Breast epithelium (tissue), 4 donors: ENCODE measurements around the gene KRT12. TPM values are rescaled to one million over a fixed set of nuclear protein-coding genes. Genes with fewer than 3 reads are reported as not detected.

Experiments
- DNase-seq, 2 donors: peaks; one replicate each; pipeline ENCODE4 v3.0.0-alpha.2; 2019; ENCODE audit warnings: low spot score in 2 of 2
- H3K27ac ChIP-seq, 2 donors: fragments of 200-600 bp; sonication (generic) in 1 of 2; one replicate each; pipeline ENCODE4 v1.5.1; 2016 to 2019; ENCODE audit warnings: mild to moderate bottlenecking in 1 of 2
- H3K27me3 ChIP-seq, 2 donors: fragments of 200-600 bp; sonication (generic) in 1 of 2; one replicate each; pipeline versions ENCODE4 v1.5.1 to v1.6.0; 2017 to 2019; ENCODE audit warnings: control low read depth in 1 of 2, mild to moderate bottlenecking in 1 of 2
- H3K36me3 ChIP-seq: fragments of 200-600 bp; one replicate; pipeline ENCODE4 v1.5.1; 2019
- H3K4me1 ChIP-seq, 2 donors: fragments of 200-600 bp; sonication (generic); one replicate each; pipeline ENCODE4 v1.5.1; 2016 to 2019; ENCODE audit warnings: control low read depth in 1 of 2
- H3K4me3 ChIP-seq, 3 donors: fragments of 200-600 bp; sonication (generic); 1 replicate in 2 of 3; 2 replicates in 1 of 3; pipeline ENCODE4 v1.5.1; 2016 to 2019; ENCODE audit warnings: mild to moderate bottlenecking in 3 of 3, moderate library complexity in 2 of 3
- H3K9me3 ChIP-seq, 2 donors: fragments of 200-600 bp; sonication (generic) in 1 of 2; one replicate each; pipeline ENCODE4 v1.5.1; 2016 to 2019; ENCODE audit warnings: control low read depth in 1 of 2
- CTCF ChIP-seq, 3 donors: fragments of 450-650 bp; IDR thresholded peaks; one replicate each; pipeline ENCODE4 v1.5.1; 2016 to 2017; ENCODE audit warnings: antibody characterized with exemption in 3 of 3, mild to moderate bottlenecking in 3 of 3, moderate library complexity in 3 of 3
- POLR2A ChIP-seq: fragments of 450-650 bp; IDR thresholded peaks from one replicate; pipeline ENCODE4 v1.6.1; 2016; ENCODE audit warnings: antibody characterized with exemption, mild to moderate bottlenecking, moderate library complexity
- POLR2AphosphoS5 ChIP-seq, 3 donors: sonication (generic); formaldehyde crosslinking; IDR thresholded peaks; one replicate each; pipeline ENCODE4 v1.6.1; 2017; ENCODE audit warnings: antibody characterized with exemption in 3 of 3
- intact Hi-C: fragments of 100-400 bp; cut with DNase I; formaldehyde crosslinking; loops from one replicate; pipeline ENCODE4 v1.15.1; 2023; ENCODE audit warnings: low total_unique reads
- total RNA-seq, 3 donors: library from RNA; depleted of rRNA; stranded (reverse); fragments of >200 nt; gene quantifications; one replicate each; pipeline ENCODE4 v1.1.0, GENCODE V29; 2016

KRT12 gene
- total RNA-seq, 3 donors from 2014 or later = not detected

GRCh38 chr17:40821536-40821935 lies 45.5 kb downstream of the KRT12 start:
- Histone ChIP-seq H3K27ac (no peak overlapping the region), H3K9me3 (no peaks in the 10 kb centered on the region), H3K4me1 (no peaks in the 10 kb centered on the region), H3K4me3 (no peak overlapping the region), H3K36me3 (no peaks in the 10 kb centered on the region), H3K27me3 (no peaks in the 10 kb centered on the region)
- intact Hi-C loops = no loop called here
- no peak for TF ChIP-seq POLR2AphosphoS5 (IDR thresholded peaks at IDR 0.05)
- TF ChIP-seq CTCF (IDR thresholded peaks at IDR 0.05) = no peak
- no peak for TF ChIP-seq POLR2A
- no peak for DNase-seq

- Histone ChIP-seq H3K36me3 (no peaks in the 10 kb centered on the region), H3K27me3 (no peaks in the 10 kb centered on the region), H3K9me3 (no peaks in the 10 kb centered on the region), H3K4me1 (no peaks in the 10 kb centered on the region), H3K27ac (no peak overlapping the region), H3K4me3 (peak overlapping the region in 1 of 3 donors; percentile 82)
- no peak for DNase-seq
- intact Hi-C loops = no loop called here
- no peak for TF ChIP-seq POLR2AphosphoS5 (IDR thresholded peaks at IDR 0.05)
These were observed 46.7 kb downstream of the KRT12 start for GRCh38 chr17:40820228-40820838.

GRCh38 chr17:40819528-40820125 lies 47.4 kb downstream of the KRT12 start:
- Histone ChIP-seq H3K27me3 (no peaks in the 10 kb centered on the region), H3K36me3 (no peaks in the 10 kb centered on the region), H3K4me3 (peak overlapping the region; percentile 67 to 82 (median 75)), H3K9me3 (no peaks in the 10 kb centered on the region), H3K4me1 (no peaks in the 10 kb centered on the region), H3K27ac (peak overlapping the region; percentile 90 to 97)
- no peak for DNase-seq
- intact Hi-C loops = no loop called here
- TF ChIP-seq CTCF (IDR thresholded peaks at IDR 0.05) = no peak
- no peak for TF ChIP-seq POLR2A
- TF ChIP-seq POLR2AphosphoS5 (IDR thresholded peaks at IDR 0.05) = no peak

GRCh38 chr17:40818733-40819527 lies 48.1 kb downstream of the KRT12 start:
- H3K4me1 ChIP-seq = no peaks in the 10 kb centered on the region
- no peaks in the 10 kb centered on the region for H3K9me3 ChIP-seq
- no peaks in the 10 kb centered on the region for H3K36me3 ChIP-seq
- H3K4me3 ChIP-seq = peak overlapping the region; percentile 67 to 82 (median 75)
- DNase-seq = peak; percentile 68 to 83
- peak overlapping the region; percentile 90 to 97 for H3K27ac ChIP-seq
- TF ChIP-seq POLR2A = peak; percentile 18
- TF ChIP-seq CTCF (IDR thresholded peaks at IDR 0.05) = no peak
- peak in 1 of 3 donors; percentile 63 for TF ChIP-seq POLR2AphosphoS5 (IDR thresholded peaks at IDR 0.05)
- intact Hi-C loops = no loop called here
- no peaks in the 10 kb centered on the region for H3K27me3 ChIP-seq

GRCh38 chr17:40818343-40818732 lies 48.7 kb downstream of the KRT12 start:
- Histone ChIP-seq H3K4me3 (peak overlapping the region; percentile 67 to 82 (median 75)), H3K9me3 (no peaks in the 10 kb centered on the region), H3K27me3 (no peaks in the 10 kb centered on the region), H3K36me3 (no peaks in the 10 kb centered on the region), H3K4me1 (no peaks in the 10 kb centered on the region), H3K27ac (peak overlapping the region; percentile 90 to 97)
- intact Hi-C loops = no loop called here
- TF ChIP-seq CTCF (IDR thresholded peaks at IDR 0.05) (no peak), POLR2A (no peak), POLR2AphosphoS5 (IDR thresholded peaks at IDR 0.05) (no peak)
- no peak for DNase-seq
